Gastrocnemius medialis (tissue), 4 donors: Measurements from ENCODE around the gene TRPV3. TPM values are rescaled to one million over a fixed set of nuclear protein-coding genes. Genes with fewer than 3 reads are reported as not detected.
A peak's percentile ranks its signal among the peaks of the same experiment; 100 is the strongest.

Source experiments
- ATAC-seq, 2 donors: fragments of 150-250 bp; one replicate each; pipeline ENCODE4 v1.9.1; 2016
- DNase-seq, 2 donors: peaks; one replicate each; pipeline ENCODE4 v3.0.0-alpha.2; 2019
- H3K27ac ChIP-seq, 4 donors: fragments of 200-600 bp; sonication (generic); 1 replicate in 1 of 4; 2 replicates in 3 of 4; pipeline ENCODE4 v1.5.1; 2016 to 2018; ENCODE audit warnings: mild to moderate bottlenecking in 2 of 4, moderate library complexity in 1 of 4
- H3K27me3 ChIP-seq, 3 donors: fragments of 200-600 bp; sonication (generic) in 2 of 3; 1 replicate in 1 of 3; 2 replicates in 2 of 3; pipeline versions ENCODE4 v1.5.1 to v1.6.0; 2016 to 2019; ENCODE audit warnings: mild to moderate bottlenecking in 1 of 3, moderate library complexity in 1 of 3
- H3K36me3 ChIP-seq, 2 donors: fragments of 200-600 bp; sonication (generic) in 1 of 2; one replicate each; pipeline ENCODE4 v1.5.1; 2017 to 2018
- H3K4me1 ChIP-seq, 2 donors: fragments of 200-600 bp; sonication (generic) in 1 of 2; one replicate each; pipeline ENCODE4 v1.5.1; 2016 to 2017; ENCODE audit warnings: mild to moderate bottlenecking in 2 of 2
- H3K4me3 ChIP-seq, 4 donors: fragments of 200-600 bp; sonication (generic) in 3 of 4; 1 replicate in 1 of 4; 2 replicates in 3 of 4; pipeline ENCODE4 v1.5.1; 2016 to 2019; ENCODE audit warnings: mild to moderate bottlenecking in 2 of 4
- H3K9me3 ChIP-seq, 3 donors: fragments of 200-600 bp; sonication (generic) in 2 of 3; 1 replicate in 1 of 3; 2 replicates in 2 of 3; pipeline ENCODE4 v1.5.1; 2016 to 2019
- POLR2A ChIP-seq, 2 donors: fragments of 450-650 bp; IDR thresholded peaks; one replicate each; pipeline ENCODE4 v1.6.1; 2017; ENCODE audit warnings: antibody characterized with exemption in 2 of 2, mild to moderate bottlenecking in 2 of 2, moderate library complexity in 2 of 2
- in situ Hi-C, 4 donors: fragments of 200-750 bp; cut with MboI; loops; one replicate each; pipeline versions ENCODE4 v1.15.0 to v1.8.0; 2017; ENCODE audit warnings: low sequenced_read_pairs in 4 of 4
- intact Hi-C: fragments of 100-400 bp; cut with DNase I; formaldehyde crosslinking; loops from one replicate; pipeline ENCODE4 v1.15.1; 2023; ENCODE audit warnings: low total_unique reads
- total RNA-seq, 4 donors: library from RNA; depleted of rRNA; stranded (reverse); fragments of >200 nt; gene quantifications; one replicate each; pipeline versions ENCODE4 v1.1.0 to v1.2.3, GENCODE V29; 2016
- TF ChIP-seq, protein P1 (sequence below), 5 experiments: fragments of 450-650 bp in 3 of 5; fragments of 200-600 bp in 2 of 5; sonication (generic) in 2 of 5; IDR thresholded peaks in 4 of 5; conservative IDR thresholded peaks in 1 of 5; 1 replicate in 4 of 5; 2 replicates in 1 of 5; pipeline ENCODE4 v1.5.1; 2016 to 2019; ENCODE audit warnings: antibody characterized with exemption in 5 of 5, mild to moderate bottlenecking in 3 of 5, moderate library complexity in 3 of 5

TRPV3 gene
- total RNA-seq, 4 donors from 2014 or later = 1.3 to 3.8 (median 1.6) TPM

DNA sequence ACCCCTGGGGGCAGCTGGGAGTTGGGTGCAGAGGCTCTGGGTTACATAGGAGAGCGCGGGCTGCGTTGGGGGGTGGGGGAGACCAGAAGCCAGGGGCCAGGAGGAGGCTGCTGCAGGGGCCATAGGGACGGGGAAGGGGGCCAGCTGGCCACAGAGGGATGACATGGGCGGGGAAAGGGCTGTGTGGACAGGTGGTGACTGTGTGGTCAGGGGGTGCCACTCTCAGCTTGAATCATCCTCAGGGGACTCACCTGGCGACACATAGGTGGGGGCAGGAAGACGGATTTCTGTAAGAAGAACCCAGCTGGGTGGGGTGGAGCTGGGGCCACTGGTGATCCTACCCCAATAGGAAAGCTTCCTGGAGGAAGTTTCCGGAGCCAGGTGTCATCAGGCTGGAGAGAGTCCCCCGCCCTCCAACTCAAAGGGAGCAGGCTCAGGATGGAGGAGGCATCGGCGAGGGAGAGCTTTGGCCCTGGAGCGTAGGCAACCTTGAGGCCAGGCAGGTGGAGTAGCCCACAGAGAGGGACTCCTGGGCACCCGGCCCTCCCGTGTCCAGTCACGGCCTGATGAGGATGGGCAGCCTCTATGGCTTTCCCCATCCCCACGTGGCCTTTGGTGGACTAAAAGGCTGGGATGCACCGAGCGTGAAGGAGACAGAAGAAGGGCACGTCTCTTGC is 1.2 kb downstream of the TRPV3 start:
- H3K27ac ChIP-seq = peak overlapping the region in 3 of 4 donors; percentile 14 to 70 (median 64)
- intact Hi-C loops (loop anchor here (2.0 kb wide), 1 partner anchor 44 kb away; no protein-coding TSS in a partner anchor), in situ Hi-C loops (no loop called here)
- ATAC-seq (no peak), DNase-seq (no peak)
- TF ChIP-seq POLR2A (IDR thresholded peaks at IDR 0.05) = no peak
- TF ChIP-seq, protein P1, sequence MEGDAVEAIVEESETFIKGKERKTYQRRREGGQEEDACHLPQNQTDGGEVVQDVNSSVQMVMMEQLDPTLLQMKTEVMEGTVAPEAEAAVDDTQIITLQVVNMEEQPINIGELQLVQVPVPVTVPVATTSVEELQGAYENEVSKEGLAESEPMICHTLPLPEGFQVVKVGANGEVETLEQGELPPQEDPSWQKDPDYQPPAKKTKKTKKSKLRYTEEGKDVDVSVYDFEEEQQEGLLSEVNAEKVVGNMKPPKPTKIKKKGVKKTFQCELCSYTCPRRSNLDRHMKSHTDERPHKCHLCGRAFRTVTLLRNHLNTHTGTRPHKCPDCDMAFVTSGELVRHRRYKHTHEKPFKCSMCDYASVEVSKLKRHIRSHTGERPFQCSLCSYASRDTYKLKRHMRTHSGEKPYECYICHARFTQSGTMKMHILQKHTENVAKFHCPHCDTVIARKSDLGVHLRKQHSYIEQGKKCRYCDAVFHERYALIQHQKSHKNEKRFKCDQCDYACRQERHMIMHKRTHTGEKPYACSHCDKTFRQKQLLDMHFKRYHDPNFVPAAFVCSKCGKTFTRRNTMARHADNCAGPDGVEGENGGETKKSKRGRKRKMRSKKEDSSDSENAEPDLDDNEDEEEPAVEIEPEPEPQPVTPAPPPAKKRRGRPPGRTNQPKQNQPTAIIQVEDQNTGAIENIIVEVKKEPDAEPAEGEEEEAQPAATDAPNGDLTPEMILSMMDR (IDR thresholded peaks at IDR 0.05 in 4 of 5, conservative IDR thresholded peaks at IDR 0.05 in 1 of 5) = no peak
- no peaks in the 10 kb centered on the region for H3K27me3 ChIP-seq
- no peak overlapping the region for H3K4me3 ChIP-seq
- no peaks in the 10 kb centered on the region for H3K4me1 ChIP-seq
- H3K36me3 ChIP-seq = no peaks in the 10 kb centered on the region
- H3K9me3 ChIP-seq = no peaks in the 10 kb centered on the region

DNA sequence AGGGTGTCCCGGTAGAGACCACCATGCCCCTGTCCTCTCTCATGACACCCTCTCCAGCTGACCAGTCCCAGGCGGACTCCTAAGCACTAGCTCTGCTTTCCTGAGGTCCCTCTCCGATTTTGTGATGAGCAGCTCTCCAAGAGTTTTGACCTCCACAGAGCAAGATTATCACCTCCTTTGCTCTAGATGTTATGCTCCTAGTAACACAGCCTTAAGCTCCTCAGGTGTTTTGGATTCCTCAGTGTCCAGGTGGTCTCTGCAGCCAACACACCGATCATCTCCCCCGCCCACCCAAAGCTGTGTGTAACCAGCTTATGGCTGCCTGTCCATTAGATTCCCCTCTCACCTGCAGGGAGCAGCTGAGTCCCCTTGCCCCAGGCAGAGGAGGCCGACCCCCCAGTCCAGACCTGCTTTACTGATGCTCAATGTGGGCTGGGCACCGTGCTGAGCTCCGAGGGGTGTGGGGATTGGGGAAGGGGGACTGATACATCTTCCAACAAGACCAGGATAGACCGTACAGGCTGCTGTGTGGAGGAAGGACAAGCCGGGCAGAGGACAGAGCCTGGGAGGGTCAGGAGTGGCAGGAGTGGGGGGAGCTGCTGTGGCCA is 2.3 kb downstream of the TRPV3 start:
- no peak for ATAC-seq
- TF ChIP-seq, protein P1 (IDR thresholded peaks at IDR 0.05 in 4 of 5, conservative IDR thresholded peaks at IDR 0.05 in 1 of 5) = no peak
- no peak for TF ChIP-seq POLR2A (IDR thresholded peaks at IDR 0.05)
- Histone ChIP-seq H3K27me3 (no peaks in the 10 kb centered on the region), H3K9me3 (no peaks in the 10 kb centered on the region), H3K27ac (no peak overlapping the region), H3K4me1 (no peaks in the 10 kb centered on the region), H3K36me3 (no peaks in the 10 kb centered on the region), H3K4me3 (no peak overlapping the region)
- in situ Hi-C loops = no loop called here
- DNase-seq = no peak
- intact Hi-C loops = no loop called here

DNA sequence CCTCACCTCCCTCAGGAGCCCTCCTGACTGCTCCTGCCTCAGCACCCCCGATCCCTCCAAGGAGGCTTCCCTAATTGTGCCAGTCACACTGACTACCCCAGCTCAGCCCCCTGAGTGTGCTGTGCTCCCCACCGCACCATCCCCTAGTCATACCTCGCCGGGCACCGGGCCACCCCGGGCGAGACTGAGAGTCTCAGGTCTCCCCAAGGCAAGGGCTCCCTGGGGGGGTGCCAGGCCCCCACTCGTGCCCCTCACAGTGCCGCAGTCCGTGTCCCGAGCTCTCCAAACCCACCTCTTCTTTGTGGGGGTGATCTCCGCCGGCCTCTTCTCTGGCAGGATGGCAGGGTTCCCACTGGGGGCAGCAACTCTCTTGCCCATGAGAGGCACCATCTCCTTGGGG is 3.2 kb downstream of the TRPV3 start:
- intact Hi-C loops = no loop called here

DNA sequence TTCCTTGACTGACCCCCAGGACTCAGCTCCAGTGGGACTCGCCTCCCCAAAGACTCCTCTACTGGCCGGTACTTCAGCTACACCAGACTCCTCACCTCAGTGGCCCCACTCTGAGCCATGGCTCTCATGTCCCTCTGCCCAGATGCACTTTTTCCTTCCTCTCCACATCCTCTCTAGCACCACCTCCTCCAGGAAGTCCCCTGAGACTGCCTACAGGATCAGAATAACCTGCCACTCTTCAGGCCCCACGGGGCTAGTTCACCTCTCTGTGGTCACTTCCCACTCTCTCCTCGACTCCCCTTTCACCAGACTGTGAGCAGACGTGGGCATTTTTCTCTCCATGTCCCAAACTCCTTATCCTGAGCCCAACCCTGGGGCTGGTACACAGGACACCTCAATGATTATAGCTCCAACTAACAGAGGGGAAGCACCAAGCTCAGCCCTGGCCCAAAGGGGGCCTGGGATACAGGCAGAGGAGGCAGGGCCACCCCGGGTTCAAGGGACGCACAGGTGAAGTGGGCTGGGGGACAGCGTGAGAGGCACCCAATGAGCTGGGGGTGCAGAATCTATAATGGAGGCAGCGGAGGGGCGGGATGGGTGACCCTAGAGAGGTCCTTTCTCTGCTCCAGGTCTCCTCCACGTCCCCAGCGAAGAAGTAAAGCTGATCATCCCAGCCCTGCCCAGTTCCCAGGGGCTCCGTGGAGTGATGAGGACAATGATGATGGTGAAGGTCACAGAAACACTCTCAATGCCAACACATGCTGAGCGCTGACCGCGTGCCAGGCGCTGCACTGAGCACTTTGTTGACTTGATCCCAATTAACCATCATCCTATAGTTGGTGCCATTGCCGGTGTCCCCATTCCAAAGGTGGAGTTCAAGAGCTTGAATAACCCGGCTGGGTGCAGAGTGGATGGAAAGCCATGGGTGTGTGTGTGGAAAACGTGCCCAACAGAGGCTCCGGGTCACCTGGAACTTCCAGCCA is 3.9 kb downstream of the TRPV3 start:
- TF ChIP-seq POLR2A (IDR thresholded peaks at IDR 0.05) = no peak
- TF ChIP-seq, protein P1 (IDR thresholded peaks at IDR 0.05 in 4 of 5, conservative IDR thresholded peaks at IDR 0.05 in 1 of 5) = no peak
- ATAC-seq (no peak), DNase-seq (no peak)
- H3K36me3 ChIP-seq = no peaks in the 10 kb centered on the region
- H3K4me1 ChIP-seq = no peaks in the 10 kb centered on the region
- in situ Hi-C loops (no loop called here), intact Hi-C loops (no loop called here)
- H3K27me3 ChIP-seq = no peaks in the 10 kb centered on the region
- H3K27ac ChIP-seq = no peak overlapping the region
- no peaks in the 10 kb centered on the region for H3K9me3 ChIP-seq
- H3K4me3 ChIP-seq = no peak overlapping the region

More for the DNA sequence above, 3.2 kb downstream of the TRPV3 start:
- Histone ChIP-seq H3K4me1 (no peaks in the 10 kb centered on the region), H3K27me3 (no peaks in the 10 kb centered on the region), H3K27ac (no peak overlapping the region), H3K9me3 (no peaks in the 10 kb centered on the region), H3K4me3 (no peak overlapping the region), H3K36me3 (no peaks in the 10 kb centered on the region)
- in situ Hi-C loops = no loop called here
- ATAC-seq (no peak), DNase-seq (no peak)
- TF ChIP-seq, protein P1 (IDR thresholded peaks at IDR 0.05 in 4 of 5, conservative IDR thresholded peaks at IDR 0.05 in 1 of 5) = no peak
- no peak for TF ChIP-seq POLR2A (IDR thresholded peaks at IDR 0.05)
